NCI-H748 (cell line): ENCODE results near the gene GRM8.
A peak's percentile ranks its signal among the peaks of the same experiment; 100 is the strongest.

ENCODE experiments used
- DNase-seq: peaks from one replicate; lab custom pipeline; 2025; ENCODE audit not compliant: unreplicated experiment; lab: John Stamatoyannopoulos, UW

GRM8 gene

DNA sequence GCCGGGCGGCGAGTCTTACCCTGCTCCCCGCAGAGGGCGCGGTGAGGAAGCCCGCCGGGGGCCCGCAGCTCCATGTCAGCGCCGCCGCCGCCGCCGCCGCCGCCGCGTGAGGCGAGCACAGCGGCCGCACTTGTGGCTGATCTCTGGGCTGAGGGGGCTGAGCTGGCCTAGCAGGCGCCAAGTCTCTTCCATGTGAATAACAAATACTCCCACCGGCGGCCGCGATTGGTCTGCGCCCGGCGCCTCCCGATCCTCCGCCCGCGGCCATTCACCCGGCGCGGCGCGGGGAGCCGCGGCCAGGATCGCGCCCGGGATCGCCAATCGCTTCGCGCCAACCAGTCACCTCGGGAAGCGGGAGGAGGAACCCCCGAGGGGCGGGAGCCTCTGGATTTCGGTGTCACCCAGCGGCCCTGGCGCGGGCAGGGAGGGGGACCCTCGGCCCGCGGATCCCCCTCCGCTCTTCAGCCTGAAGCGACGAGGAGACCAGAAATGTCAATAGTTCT, at the start of gene GRM8:
Gene GRM8 (minus strand): TSS at position 164 of the 503 bp plus-strand sequence.
- peak; percentile 81 for DNase-seq

DNA sequence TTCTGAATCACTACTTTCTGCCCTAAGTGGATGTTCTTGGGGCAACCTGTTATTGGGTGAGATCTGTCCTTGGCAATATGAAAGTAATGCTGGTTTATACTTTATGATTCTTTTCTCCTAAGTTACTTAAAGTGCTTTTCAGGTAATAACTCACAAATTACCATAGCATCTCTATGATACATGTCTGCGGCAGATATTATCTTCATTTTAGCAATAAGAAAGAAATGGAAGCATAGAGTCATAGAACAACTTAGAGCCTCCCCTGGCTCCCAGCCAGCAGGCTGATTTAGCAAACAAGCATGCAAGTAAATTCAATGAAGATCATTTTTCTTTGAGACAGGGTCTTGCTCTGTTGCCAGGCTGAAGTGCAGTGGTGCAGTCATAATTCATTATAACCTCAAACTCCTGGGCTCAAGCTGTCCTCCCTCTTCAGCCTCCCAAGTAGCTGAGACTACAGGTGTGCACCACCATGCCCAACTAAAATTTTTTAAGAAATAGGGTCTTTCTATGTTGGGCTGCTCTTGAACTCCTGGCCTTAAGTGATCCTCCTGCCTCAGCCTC, 38.1 kb upstream of the GRM8 start:
- DNase-seq = no peak

DNA sequence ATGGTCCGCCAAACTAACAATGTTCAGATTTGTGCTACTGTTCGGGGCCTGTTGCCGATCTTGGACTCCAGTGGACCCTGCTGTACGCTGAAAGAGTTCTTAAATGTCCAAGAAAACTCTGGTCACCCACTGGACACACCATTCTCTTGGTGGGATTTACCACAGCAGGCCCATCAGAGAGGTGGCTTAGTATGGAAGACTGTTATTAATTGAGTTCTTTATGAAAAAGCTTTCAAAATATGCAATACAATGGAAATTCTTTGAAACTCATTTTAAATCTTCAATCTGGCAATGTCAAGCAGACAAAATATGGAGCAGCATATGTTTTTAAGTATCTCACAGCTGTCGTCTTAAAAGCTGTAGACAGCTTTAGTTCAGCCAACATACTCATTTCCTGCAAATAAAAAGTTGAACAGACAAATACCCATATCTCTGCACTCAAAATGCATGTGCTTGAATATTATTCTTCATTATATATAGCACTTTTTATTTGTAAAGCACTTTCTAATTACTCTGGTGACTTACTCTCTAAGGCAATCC, 37.4 kb upstream of the GRM8 start:
- no peak for DNase-seq

DNA sequence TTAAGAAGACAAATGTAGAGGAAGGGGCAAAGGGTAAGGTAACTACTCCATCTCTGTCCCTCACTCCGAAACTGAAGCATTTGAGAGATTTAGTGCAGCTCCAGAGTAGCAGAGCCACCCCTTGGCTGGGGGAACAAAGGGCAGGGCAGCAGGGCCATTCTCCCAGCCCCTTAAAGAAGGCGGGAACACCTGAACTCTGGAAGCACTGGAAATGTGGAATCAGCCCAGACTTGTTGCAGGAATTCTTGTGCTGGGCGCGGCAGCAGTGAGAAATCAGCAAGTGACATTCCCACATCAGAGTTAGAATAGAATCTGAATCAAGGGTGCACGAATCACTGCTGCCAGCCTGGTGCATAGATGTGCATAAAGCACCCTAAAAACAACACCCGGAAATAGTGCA, 34.4 kb upstream of the GRM8 start:
- DNase-seq = no peak

DNA sequence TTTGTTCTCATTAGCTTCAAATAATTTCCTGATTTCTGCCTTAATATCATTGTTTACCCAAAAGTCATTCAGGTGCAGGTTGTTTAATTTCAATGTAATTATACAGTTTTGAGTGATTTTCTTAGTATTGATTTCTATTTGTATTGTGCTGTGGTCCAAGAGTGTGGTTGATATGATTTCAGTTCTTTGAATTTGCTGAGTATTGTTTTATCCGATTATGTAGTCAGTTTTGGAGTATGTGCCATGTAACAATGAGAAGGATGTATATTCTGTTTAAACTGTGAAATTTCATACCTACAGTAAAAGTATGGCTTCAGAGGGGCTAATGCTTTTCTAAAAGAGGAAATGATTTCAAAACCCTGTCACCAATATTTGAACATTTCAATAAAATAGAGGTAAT, 17.4 kb upstream of the GRM8 start:
- no peak for DNase-seq

DNA sequence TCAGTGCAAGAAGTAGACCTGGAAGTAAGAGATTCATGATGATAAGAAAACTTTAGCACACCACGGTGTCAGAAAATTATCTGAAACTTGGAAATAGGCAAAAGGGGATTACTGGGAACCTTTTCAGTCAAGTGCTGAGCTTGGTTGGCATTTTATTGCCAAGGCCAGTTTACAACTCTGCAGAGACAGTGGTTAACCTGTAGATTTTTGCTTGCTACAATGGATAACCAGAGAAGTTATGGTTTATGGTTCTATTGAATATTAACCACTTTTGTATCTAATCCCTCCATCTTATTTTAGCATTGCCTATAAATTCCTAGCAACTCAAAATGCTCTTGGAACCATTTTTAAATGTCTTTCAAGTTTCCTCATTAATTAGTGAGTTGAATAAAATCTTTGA, 13.3 kb upstream of the GRM8 start:
- no peak for DNase-seq

DNA sequence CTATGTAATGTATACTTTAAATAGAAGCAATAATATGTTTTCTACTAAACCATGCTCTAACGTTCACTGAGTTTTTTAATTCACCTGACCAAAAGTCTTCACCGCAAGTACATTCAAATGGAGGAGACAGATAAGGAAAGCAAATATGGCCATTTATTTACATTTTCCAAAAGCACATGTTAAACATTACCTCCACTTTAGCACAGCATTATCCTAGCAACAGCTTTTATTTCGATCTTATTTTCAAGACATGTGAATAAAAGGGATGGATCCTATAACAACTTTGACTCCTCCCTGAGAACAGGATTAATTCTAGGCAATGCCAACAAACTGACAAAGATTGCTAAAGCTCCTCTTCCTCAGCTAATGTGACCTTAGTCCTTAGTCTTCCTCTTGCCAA, 11.5 kb upstream of the GRM8 start:
- no peak for DNase-seq

DNA sequence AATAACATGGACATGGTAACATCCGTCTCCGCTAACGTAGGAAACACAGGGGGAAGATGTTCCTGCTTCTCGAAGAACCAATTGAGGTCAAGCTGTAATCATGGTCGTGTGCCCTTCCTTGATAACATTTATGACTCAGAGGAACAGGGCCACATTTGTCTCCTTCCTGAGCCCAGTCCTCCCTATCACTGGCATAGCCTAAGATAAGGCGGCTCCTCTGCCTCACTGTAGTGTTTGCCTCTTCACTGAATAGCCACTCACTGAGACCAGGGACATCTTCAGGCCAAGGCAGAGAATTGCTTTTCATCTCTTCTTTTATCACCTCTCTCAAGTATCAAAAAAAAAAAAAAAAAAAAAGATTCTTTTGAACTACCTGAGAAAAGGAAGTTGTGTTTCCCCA, 5.4 kb upstream of the GRM8 start:
- DNase-seq = no peak

DNA sequence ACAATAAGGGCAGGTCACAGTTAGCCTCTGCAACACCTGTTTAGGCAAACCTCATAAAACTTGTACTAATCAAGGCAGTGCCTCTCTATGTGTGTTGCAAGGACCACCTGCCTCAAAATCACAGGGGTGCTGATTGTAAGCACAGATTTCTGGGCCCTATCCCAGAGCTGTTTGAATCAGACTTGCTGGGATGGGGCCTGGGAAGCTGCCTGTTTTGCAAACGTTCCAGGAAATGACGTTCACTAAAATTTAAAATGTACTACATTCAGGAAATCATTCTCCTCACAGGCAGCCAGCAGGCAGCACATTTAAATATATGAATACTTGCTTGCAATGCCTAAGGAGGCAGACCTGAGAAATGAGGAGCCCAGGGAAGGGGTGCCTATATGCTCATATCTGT, 4.3 kb upstream of the GRM8 start:
- DNase-seq = peak; percentile 9

DNA sequence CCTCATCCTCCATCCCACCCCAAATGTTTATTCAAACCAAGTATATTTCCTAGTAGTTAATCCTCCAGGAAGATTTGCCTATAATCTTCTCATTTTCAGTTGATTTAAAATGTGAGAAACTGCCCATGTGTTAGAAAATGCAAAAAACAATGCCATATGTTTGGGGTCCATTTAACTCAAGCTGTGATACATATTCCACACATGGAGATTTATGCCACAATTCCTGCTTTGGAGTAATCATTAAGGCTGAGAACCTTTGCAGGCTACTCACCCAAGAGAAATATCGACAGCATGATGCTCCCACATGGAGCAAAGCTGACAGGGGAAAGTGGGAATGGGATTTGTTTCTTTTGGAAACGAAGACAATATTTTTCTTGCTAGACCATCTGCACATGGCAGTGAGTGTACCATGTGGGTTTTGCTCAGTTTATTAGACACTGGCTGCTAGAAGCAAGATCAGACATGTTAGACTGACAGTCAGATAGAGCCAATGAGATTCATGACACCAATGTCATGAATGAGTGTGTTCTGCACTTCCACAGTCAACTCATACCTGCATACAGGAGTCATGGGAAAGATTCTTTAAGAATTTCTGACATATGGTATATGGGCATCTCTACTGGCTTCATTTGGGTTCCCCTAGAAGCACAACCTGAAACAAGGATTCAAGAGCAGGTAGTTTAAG, 3.4 kb upstream of the GRM8 start:
- DNase-seq = no peak

DNA sequence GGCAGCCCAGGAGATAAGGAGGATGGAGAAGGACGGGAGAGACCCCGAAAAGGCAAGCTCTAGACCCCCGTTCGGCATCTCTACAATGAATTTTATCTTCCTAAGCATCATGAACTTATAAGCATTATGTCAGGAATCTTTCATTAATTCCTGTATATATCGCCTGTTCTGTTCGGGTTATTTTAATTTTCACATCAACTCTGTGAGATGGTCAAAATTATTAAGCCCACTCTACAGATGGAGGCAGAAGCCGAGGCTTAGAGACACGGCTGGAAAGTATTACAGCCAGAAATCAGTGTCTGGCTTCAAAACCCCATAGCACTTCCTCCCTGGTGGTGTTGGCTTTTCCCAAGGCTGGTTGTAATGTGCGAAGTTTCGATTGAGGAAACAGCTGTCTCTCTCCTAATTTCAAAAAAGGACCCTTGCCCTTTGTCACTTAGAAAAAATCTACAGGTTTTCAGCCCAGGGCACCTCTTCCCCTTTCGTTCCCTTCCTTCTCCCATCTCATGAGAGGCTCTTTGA, 1.5 kb upstream of the GRM8 start:
- DNase-seq = no peak

DNA sequence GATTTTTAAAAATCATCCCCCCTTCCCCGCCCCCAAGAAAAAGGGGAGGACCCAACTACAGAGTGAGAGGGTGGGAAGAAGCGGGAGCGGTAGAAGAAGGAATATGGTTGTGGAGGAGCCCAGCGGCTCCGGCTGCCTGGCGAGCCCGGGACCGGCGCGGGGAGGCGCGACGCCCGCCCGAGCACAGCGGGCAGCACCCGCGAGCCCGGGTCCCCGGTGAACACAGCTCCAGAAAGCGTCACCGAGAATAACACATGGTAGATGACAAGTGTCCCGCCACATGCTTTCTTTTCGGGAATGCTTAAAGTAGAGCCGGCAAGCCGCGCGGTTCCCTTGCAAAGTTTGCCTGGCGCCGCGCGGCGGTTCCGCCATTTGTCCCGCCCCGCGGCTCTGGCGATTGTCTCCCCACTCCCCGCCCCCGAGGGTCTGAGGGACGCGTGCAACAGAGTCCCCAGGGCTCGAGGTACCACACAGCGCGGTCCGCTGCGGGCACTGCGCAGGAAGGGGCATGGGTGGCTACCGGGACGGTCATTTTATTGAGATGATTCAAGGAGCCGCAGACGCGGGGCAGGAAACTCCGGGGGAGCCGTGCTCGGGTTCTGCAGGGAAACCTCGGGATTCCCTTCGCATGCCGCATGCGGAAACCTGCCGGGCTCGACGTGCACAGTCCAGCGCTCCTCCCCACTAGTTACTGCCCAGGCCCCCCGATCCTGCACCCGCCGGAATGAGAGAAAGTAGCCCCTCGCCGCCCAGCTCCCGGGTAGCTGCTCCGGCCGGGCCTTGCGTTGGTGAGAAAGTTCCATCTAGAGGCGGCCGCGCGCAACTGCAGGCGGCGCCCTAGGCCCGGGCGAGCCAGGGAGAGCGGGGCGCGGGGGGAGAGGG, 781 bp upstream of the GRM8 start:
- DNase-seq = peak; percentile 76

DNA sequence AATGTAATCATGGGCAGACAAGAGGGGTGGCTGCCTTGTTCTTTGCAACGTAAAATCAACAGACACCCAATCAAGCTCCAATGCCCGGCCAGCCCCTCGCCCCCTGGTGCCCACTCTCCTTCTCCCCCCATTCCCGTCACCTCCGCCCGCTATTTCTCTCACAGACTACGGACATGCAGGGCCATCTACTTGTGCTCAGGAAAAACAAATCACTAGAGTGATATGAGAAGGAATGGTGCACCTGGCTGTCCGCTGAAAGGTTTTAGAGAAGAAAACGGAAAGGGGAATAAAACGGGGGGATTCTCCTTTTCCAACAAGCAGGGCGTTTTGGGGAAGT, 396 bp downstream of the GRM8 start:
- peak; percentile 36 for DNase-seq

DNA sequence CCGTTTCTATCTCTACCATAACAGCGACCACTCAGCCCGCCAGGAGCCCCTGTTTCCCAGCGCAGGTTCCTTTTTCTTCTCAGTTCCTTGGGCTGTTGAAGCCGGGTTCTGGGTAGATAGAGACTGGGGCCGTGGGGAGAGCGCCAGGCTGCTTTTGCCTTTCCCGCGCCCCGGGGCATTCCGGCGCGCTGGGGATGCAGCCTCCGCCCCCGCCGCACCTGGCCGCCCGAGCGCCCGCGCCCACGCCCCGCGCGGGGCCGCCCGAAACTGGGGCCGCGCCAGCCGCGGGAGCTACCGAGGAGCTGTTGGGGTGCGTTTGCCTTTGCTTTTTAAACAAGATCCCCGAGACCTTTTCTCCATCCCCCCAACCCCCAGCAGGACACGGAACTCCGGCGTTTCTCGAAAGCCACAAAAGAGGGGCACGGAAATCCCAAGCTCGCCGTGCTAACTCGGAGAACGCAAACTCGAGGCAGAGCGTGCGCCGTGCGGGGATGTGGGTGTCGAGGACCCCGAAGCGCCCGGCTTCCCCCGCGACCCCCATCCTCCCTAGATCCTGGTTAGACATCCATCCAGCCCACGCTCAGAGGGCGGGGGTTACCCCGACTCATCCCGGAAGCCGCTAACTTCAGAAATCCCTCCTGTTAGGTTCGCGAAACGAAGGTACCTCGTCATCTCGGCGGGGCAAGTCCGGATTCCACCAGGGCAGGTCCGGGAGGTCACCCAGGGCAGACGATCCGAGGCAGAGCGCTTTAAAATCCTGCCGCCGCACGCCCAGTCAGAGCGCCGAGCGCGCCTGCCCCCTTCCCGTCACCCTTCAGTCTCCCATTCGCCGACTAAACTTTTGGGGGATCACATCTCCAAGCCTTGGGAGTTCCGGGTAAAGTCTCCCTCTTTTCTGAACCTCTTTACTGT, 1.0 kb downstream of the GRM8 start:
- DNase-seq = peak; percentile 28

DNA sequence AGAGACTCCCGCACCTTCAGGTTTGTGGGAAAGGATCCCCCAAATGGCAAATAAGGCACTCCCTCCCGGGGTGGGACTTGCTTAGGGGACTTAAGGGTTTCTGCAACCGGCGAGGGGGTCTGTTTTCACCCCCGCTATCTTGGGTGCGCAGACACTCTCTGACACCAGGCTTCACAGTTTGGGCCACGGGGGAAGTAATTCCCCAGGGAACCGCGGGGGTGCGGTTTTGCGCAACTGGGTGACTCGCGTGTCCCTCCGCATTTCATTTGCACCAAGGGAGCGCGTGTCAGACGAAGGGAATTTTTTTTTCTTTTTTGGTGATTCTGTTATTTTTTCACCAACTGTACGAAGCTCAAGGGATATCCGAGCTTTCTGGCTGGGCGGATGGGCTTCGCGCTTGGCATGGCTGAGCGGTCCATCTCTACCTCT, 1.7 kb downstream of the GRM8 start:
- DNase-seq = no peak

DNA sequence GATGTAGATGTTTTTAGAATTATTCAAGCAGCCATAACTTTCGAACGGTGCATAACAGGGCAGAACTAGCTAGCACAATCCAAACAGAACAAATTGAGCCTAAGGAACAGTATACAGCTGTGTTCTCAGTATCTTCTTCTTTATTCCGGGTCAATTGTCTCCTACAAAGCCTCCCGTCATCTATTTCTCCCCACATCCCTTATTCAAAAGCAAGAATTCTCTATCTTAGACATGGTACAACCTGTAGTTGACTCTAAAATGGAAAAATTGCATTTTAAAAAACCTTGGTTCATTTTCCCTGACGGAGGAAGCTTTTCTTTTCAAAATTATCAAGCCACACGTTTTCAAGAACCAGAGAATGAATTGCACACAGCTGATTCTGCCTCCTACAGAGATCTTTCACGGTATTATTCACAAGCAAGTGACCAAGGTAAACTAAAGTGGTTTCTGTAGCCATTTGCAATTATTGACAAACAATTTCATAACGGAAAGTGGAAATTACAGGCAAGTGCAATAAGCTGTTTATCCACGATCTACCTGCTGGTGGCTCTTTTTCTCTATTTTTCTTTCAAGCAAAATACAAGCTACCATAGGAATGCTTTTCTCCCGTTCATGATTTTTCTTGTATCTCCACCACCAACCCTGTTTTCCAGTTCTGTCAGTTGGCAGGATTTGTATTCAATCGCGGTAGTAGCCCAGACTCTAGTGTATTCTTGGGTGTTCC, 2.3 kb downstream of the GRM8 start:
- peak; percentile 19 for DNase-seq

DNA sequence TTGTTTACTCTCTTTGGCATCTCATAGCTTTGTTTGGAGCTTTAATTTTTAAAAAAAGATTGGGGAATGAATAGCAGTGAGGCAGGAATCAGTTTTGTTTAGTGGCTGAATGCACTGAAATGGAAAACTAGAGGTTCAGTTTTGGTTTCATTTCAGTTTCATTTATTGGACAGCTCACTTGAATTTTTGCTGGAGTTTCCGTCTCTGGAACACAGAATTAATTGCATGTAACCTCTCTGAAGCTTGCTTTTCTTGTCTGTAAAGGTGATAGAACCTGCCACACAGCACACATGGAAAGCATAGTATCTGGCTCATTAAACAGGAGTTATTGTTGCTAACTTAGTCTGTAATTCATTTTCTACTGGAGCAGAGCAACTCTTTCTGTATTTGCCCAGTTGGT, 7.1 kb downstream of the GRM8 start:
- DNase-seq = no peak

DNA sequence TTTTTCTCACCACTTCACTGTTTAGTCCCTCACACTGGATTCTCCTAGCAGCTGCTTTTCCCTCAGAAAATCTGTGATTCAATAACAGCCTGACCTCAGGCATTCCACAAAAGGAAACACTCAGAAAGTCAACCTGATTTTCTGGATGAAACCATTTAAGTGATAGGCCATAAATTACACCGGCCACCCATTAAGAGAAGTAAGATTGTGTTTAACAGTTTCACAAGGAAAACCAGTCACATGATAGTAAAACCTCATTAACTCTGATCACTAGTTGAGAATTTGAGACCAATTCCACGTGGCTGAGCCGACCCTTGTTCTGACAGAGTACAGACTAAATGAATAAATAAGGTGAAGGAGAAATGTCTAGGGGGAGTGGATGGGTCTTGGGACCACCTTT, 7.7 kb downstream of the GRM8 start:
- no peak for DNase-seq

DNA sequence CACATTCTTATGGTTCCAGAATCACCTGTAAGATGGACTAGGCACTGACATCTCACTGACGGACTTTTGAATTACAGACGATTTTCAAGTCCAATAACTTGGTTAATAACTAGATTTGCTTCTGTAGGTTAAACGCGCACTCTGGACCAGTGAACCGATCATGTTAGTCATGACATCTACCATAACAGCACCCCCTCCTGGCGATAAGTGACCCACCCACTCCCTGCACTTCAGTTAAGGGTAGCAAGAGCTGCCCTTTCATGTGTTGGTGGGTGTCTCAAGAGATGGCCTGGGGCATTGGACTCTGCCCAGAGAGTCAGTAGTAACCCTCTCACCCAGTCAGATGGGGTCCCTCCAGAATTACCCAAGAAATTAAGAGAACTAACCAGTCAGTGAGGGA, 12.9 kb downstream of the GRM8 start:
- no peak for DNase-seq

DNA sequence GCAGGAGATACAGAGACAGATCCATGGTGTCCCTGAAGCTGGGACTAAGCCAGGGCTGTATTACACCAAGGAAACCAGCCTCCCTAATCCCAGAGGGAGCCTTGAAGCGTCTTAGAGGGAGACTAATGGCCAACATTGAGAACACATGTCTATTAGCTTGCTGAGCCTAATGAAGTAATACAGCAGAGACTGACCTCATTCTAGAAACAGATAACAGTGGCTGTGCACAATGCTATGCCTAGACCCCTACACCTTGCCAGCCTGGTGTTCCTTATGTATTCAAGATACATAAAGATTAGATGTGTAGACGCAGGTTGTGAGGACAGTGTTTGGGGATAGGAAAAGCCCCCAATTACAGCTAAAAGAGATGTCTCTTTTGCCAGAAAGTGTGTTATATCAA, 19.1 kb downstream of the GRM8 start:
- DNase-seq = no peak
